Islet of Langerhans (tissue), 1 donor: ENCODE measurements around the gene RAB21.
"Not testable (repeated sequence)": the region's sequence is repeated elsewhere in the genome, so short reads cannot be mapped to it uniquely, and the experiment has no call there.

Experiments used
- FAIRE-seq: peaks from one replicate; lab custom pipeline; 2011; peaks lifted over from hg19 to GRCh38; lab: Jason Lieb, UNC

Gene RAB21

DNA sequence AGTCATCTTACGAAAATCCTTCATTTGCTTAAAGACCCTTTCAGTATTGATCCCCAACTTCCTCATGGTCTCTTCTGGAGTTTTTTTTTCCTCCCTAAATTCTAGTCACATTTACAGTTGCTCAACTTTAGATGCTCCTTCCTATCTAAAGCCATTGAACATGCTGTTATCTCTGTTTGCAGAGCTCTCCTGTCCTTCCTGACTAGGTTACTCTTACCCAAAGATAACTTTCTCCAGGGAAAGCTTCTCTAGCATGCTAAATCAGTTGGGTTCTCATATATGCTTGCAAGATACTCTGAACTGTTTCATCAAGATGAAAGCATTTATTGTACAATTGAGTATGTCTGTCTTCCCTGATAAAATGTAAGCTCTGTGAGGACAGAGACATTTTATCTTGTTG is 1.8 kb upstream of the RAB21 start:
- FAIRE-seq, result no peak

DNA sequence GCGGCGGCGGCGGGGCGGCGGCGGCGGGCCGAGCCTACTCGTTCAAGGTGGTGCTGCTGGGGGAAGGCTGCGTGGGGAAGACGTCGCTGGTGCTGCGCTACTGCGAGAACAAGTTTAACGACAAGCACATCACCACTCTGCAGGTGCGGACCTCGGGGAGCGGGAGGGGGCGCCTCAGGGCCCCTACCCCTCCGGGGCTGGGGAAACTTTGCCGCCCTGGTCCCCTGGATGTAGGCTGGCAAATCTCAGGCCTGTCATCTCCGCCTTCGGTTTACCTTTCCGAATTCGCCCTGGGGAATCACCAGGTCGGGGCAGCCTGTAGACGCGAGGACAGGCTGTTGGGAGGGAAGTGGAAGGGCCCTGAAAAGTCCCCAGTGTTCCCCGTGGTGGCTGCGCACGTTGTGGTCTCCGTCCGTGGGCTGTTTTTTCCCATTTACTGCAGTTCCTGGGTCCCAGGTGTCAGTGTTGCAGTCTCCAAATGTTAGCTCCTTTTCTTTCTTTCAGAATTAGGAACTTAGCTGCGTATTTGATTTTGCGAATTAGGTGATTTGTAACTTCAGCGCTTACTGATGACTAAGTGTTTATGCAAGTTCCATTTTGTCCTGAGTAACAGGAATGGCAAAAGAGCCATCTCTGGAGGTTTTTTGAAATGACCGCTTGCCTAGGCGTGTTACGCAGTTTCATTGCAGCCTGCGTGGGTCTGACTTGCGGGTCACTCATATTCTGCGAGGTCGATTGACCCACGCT is 656 bp downstream of the RAB21 start:
- peak; percentile 58 for FAIRE-seq

DNA sequence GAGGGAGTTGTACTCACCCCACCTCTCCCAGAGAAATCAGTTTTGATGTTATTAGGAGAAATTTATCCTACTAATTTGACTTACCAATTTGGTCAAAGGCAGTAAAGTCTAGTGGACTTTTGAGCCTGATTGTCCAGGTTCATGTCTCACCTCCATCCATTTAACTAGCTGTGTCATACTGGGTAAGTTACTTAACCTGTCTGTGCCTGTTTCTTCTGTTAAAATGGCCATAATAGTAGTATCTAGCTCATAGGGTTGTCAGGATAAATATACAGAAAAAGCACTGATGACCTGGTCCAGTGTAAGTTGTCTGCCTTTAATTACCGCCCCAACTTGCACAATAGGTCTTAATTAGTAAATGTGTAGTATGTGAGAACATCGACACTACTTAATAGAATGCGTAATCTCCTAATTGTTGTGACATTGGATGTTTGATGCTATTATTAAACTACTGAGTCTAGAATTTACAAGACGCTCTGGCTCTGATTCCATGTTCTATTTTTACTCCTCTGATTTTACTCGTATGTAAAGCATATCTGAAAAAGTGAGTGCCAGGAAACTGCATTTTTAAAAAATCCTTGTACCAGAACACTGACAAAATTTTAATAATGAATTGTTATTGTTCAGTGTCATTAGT is 1.5 kb downstream of the RAB21 start:
- FAIRE-seq, result no peak

DNA sequence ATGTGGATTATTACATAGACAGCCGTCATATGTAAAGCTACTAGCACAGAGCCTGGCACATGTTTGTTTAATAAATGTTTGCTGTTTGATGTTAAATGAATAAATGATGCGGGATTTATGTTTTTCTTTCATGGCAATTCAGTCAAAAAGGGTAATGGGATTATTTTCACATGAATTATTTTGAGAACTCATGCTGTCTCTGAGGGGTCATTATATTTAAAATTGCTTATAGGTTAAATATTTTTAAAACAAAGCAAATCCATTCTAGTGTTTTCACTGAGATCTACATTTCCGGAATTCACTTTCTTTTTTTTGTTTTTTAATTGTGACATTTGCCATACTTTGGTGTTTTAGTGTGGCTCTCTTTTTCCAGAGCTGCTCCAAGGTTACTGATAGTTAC is 5.3 kb downstream of the RAB21 start:
- no peak for FAIRE-seq

DNA sequence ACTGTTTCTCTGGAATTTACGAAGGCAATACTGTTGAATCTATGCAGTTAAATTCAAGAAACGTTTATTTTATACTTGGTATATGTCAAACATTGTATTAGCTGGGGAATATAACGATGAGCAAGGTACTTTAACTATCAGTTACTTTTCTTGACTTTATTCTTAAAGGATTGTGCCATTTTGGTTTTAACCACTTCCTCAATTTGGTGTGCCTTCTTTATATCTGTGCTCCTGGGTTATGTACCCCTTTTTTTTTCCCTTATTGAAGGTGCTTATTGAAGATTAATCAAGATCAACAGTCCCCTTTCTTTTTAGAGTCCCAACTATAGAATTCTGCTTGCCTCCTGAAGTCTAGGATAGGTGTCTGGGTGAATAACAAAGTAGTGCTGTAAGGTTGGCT is 5.8 kb downstream of the RAB21 start:
- FAIRE-seq, result no peak

DNA sequence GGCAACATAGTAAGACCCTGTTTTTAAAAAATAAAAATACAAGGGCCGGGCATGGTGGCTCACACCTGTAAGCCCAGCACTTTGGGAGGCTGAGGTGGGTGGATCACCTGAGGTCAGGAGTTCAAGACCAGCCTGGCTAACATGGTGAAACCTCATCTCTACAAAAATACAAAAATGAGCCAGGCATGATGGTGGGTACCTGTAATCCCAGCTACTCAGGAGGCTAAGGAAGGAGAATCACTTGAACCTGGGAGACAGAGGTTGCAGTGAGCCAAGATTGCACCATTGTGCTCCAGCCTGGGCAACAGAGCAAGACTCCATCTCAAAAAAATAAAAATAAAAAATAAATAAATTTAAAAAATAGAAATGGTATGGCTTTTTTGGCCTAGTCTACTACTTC is 6.7 kb downstream of the RAB21 start:
- FAIRE-seq, result not testable (repeated sequence)

DNA sequence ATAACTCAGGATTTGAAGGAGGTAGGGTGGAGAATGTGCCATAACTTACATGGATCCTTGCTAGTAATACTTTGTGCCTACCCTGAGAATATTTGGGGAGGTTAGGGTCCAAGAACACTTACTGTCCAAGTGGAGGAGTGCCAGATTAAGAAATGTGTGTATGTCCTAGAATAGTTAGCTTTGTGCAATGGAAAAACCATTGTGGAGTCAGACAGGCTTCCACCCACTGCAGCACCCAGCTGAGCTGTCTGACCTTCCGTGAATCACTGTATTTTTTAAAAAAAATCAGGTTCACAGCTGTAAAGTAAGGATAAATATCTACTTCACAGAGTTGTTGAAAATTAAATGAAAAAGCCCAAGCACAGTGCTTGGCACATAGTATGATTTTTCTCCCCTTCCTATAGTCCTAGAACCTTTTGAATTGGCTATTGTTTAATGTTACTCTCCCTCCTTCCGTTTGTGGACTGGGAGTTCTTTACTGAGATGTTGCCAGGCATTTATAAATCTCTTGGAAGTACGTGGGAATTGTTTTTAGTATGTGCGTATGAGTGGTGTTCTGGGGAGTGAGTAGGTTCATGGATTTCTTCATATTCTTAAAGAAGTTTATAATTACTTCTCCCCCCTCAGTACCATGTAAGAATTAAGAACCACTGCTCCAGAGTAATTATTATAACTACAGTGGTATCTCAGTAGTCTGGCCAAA is 9.2 kb downstream of the RAB21 start:
- no peak for FAIRE-seq

DNA sequence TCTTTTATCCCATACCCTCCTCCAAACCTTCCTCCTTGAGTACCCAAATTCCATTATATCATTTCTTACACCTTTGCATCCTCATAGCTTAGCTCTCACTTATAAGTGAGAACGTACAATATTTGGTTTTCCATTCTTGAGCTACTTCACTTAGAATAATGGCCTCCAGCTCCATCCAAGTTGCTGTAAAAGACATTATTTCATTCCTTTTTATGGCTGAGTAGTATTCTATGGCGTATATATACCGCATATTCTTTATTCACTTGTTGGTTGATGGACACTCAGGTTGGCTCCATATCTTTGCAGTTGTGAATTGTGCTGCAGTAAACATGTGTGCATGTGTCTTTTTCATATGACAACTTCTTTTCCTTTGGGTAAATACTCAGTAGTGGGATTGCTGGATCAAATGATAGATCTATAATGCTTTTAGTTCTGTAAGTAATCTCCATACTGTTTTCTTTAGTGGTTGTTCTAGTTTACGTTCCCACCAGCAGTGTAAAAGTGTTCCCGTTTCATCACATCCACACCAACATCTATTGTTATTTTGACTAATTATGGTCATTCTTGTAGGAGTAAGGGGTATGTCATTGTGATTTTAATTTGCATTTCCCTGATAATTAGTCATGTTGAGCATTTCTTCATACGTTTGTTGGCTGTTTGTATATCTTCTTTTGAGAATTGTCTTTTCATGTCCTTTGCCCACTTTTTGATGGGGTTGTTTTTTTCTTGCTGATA is 10.1 kb downstream of the RAB21 start:
- no peak for FAIRE-seq

DNA sequence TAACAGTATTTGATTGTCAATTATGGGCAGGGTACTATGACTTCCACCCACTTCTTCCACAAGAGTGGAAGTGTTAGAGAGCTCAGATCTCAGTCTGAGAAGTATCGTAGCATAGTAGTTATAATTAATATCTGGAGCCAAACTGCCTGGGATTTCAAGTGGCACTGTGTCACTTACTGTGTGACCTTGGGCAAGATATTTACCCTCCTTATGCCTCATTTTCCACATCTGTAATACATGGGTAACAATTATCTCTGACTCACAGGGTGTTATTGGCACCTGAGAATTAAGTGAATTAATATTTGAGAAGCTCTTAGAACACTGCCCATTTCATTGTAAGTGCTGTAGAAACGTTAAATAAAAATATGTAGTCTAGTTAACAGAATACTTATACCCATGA is 11.5 kb downstream of the RAB21 start:
- no peak for FAIRE-seq

DNA sequence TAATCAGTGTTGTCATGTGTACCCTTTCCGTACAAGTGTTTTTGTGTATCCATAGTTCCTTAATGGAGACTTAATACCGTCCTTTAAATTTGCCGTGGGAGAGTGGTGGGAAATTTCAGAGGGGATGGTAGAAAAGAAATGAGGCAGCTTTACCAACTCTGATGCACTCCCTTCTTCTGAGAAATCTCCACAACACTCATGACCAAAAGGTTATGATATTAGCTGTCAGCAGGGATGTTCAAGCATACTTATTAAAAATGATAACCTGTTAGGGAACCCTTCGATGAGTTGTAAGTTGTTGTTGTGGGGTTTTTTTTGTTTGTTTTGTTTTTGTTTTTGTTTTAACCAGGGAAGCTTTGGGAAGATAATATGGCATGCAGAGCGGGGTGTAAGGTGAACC is 12.5 kb downstream of the RAB21 start:
- no peak for FAIRE-seq

DNA sequence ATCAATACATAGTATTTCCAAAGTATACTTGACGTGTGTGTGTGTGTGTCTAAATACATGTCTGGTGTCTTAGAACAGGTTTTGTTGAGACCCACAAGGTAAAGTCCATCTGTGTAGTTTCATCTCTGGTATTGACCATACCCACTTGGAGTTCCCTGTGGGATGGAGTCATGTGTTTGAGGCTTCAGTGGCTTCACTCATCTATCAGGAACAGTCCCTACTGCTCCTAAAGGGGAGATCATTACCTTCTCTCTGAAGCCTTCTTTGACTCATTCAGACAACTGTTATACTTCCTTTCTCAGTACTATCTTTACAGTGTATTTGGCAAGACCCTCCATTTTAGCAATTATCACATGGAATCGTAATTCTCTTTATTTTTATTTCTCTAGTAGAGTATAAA is 14.2 kb downstream of the RAB21 start:
- FAIRE-seq, result no peak

DNA sequence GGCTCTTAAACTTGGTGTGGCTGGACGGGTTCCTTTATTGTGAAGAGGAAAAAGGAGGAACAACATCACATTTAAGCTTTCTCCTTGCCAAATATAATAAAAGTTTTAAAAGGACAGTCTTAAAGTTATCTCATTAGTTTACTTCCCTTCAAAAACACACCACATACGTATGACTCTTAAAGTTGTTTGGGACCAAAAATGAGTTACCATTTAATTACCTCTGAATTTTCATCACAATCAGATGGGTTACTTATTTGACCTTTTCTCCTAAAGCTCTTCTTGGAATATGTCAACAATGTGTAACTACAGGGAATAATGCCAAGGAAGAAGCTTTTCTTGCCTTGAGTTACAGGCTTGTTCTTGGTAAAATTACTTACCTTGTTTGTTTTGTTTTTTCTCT is 16.4 kb downstream of the RAB21 start:
- no peak for FAIRE-seq

DNA sequence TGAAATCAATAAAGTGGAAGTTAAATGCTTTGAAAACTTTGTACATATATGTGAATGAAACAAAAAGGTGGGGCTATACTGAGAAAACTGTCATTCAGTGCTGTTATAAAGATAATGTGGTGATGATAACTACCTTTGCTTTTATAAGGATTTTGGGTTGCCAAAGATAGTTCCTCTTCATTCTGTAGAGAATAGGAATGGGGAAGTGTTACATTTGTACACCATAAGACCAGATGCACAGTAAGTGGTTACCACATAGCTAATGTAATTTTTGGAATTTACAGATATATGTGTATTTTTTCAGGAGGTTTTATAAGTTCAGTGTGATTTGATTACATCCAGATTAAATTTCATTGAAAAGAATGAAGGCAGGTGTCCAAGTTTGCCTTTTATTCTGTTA is 18.1 kb downstream of the RAB21 start:
- no peak for FAIRE-seq

DNA sequence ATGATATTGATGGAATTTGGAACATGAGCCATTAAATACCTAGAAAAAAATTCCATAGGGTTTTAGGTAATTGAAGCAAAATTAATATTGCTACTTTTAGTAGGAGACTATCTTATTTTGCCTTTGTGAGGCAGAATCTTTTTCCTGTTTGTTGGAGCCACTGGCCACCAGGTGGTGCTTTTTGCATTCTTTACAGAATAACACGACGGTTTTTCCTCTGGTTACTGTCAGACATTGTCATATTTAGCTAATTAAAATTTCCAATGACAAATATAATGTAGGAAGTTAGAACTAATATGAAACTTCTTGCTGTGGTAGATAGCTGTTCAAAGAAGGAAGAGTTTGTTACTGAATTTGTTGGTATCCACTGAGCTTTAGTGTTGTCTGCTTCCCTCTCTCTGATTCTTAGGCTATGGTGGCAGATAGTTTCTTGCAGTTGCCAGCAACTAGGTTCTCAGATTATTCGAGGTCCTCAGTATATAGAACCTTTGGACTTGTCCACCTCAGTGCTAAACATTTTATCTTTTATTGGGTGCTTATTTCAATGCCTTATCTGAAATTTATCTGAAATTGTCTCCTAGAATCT is 25.7 kb downstream of the RAB21 start:
- FAIRE-seq, result peak; percentile 79

DNA sequence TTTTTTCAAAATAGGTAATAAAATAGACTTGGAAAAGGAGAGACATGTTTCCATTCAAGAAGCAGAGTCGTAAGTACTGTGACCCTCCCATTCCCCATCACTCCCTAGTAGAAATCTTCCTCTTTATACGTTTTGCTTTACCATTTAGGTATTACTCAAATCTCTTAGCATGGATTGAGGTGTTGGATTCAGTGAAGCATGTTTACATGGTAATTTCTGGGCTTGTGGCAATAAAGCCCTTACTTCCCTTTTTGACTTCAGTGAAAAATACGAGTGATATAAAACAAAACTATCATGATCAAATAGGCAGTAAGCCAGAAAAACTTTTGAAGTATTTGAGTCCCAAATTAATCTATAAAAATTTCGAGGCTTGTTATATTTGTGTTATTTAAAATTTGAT is 27.4 kb downstream of the RAB21 start:
- no peak for FAIRE-seq

DNA sequence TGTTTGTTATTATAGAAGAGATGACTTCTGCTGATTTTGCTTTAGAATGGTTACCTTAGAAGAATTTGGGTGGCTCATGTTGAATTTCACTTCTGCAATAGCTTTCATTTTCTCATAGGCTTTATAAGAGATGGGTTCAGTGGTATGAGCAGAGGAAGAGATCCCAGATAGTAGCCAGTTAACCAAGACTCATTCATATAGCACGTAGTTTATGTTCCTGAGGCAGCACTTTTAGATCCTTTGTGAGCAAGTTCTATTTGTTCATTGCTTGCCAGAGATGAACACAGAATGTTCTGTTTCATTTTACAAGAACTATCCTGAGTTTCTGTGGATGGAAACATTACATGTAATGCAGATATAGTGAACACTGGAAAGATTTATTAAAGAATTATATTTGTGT is 32.2 kb downstream of the RAB21 start:
- FAIRE-seq, result no peak

DNA sequence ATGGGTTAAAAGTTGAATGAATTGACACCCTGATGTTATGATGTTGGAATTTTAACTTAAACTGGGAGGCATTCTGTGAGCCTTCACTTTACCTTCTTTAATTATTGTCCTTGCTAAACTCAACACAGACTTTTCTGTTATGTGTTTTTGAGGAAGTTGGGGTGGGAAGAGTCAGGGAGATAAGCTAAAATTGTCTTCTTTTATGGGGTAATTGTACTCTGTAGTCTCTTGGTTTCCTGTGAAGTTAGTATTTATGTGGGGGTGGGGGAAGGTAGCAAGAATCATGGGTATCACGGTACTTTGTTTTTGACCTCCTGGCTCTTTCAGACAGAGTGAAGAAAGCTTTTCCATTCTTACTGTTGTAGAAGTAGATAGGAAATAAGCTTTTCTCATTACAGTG is 32.9 kb downstream of the RAB21 start:
- FAIRE-seq, result no peak

DNA sequence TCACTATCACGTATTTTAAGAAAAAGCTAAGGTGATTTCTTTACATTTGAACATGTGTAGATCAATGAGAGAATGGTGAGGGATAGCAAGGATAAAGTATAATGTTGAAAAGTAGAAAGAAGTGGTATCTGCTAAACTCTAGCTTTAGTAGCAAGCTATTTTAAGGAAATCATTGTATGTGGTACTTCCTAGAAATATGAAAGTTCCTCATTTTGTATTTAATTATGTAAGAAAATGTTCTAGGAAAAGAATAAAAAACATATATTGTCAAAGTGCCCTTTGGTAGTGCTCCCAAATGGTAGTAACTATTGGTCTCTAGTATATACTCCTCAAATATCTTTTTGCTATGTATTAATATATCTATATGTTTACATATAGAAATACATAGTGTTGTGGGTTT is 35.7 kb downstream of the RAB21 start:
- peak; percentile 27 for FAIRE-seq

DNA sequence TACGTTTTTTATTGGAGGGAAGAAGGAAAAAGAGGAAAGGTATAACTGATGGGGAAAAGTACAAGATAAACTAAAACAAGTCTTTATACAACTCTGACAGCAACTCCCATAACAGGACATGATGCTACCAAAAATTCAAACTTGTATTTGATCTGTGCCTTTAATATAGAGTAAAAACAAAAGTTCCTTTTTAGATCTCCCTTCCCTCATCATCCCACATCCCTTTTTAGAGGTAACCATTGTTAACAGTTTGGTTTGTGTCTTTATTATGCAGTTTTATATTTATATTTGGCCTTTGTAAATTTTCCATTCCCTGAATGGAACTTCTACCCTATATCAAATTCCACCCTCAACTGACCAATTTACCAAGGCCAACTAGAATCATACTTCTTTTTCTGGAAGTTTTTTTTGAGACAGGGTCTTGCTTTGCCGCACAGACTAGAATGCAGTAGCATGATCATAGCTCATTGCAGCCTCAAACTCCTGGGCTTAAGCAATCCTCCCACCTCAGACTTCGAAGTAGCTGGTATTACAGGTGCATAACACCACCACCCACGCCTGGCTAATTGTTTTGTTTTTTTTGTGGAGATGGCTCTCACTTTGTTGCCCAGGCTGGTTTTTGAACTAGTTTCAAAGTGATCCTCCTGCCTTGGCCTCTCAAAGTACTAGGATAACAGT is 36.9 kb downstream of the RAB21 start:
- no peak for FAIRE-seq

DNA sequence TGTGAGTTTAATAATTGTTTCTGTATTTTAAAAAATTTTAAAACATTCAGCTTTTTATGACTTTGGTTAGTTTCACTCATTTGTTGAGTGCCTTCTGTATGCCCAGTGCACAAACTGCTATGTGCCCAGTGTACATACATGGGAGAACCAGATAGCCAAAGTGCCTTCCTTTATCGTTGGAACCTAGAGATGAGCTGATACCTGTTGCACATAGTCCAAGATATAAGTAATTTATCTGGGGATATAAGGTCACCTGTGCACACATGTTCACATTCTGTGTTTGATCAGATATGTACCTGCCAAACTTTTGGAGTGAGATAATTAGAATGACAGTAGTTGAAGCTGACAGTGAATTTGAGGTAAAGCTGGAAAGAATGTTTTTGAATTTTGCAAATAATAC is 37.9 kb downstream of the RAB21 start:
- FAIRE-seq, result no peak

DNA sequence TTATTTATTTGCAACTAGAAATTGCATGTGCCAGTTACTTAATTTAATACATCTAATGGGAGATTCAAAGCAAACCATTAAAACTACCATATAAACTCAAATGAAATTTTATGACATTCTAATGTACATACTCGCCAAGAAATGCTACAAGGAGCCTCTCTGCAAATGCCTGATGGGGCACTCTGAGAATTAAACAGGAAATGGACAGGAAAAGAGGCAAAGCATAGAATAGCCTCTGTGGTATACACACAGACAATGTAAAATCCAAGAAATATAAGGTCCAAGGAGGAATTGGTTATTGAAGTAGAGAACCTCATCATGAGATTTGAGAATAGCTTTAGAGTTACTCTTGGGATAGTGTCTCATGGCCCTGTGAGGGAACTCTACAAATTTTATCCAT is 41.2 kb downstream of the RAB21 start:
- no peak for FAIRE-seq

DNA sequence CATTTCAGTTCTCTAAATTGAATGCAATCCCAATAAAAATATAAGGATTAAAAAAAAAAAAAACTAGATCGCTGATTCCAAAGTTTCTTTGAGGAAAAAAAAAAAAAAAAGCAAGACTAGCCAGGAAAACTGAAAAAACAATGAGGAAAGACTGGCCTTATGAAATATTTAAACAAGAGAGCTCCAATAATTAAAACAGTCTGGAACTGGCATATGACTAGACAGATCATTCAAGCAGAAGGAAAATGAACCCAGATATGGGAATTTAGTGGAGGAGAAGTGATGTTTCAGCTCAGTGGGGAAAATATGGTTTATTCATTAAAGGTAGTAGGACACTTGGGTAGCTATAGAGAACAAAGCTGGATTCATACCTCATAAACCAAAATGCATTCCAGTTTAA is 42.9 kb downstream of the RAB21 start:
- FAIRE-seq, result no peak
